DMS79 treated with DMSO at 0.1 percent for 48 hours (cell line): Measurements from ENCODE around the gene CRYZ.

Experiments
- DNase-seq: peaks from one replicate; lab custom pipeline; 2025; lab: John Stamatoyannopoulos, UW

Gene CRYZ

GRCh38 chr1:74731399-74732052 is 1.3 kb downstream of the CRYZ start:
- no peak for DNase-seq

GRCh38 chr1:74729741-74730478 is 2.9 kb downstream of the CRYZ start:
- no peak for DNase-seq

- no peak for DNase-seq
Measured at GRCh38 chr1:74728736-74729135, 4.1 kb downstream of the CRYZ start.

- DNase-seq, result no peak
Measured at GRCh38 chr1:74726063-74726462, 6.8 kb downstream of the CRYZ start.

- DNase-seq, result no peak
Measured at GRCh38 chr1:74717626-74718025, 15.2 kb downstream of the CRYZ start.

- DNase-seq, result no peak
Measured at GRCh38 chr1:74716822-74717221, 16.0 kb downstream of the CRYZ start.

- no peak for DNase-seq
Measured at GRCh38 chr1:74715806-74716205, 17.0 kb downstream of the CRYZ start.

GRCh38 chr1:74715236-74715502 is 17.7 kb downstream of the CRYZ start:
- no peak for DNase-seq

GRCh38 chr1:74714429-74715235 is 18.2 kb downstream of the CRYZ start:
- no peak for DNase-seq

GRCh38 chr1:74713849-74714248 is 19.0 kb downstream of the CRYZ start:
- no peak for DNase-seq

- no peak for DNase-seq
Measured at GRCh38 chr1:74712881-74713280, 20.0 kb downstream of the CRYZ start.

- DNase-seq, result no peak
Measured at GRCh38 chr1:74703386-74704182, 29.3 kb downstream of the CRYZ start.

GRCh38 chr1:74699331-74699730 is 33.5 kb downstream of the CRYZ start:
- no peak for DNase-seq

GRCh38 chr1:74697832-74698231 is 35.0 kb downstream of the CRYZ start:
- DNase-seq, result no peak

GRCh38 chr1:74693473-74693872 is 39.4 kb downstream of the CRYZ start:
- DNase-seq, result no peak

- peak; percentile 83 for DNase-seq
Measured at GRCh38 chr1:74690909-74691308, 41.9 kb downstream of the CRYZ start.

- peak; percentile 59 for DNase-seq
Measured at GRCh38 chr1:74690364-74690696, 42.5 kb downstream of the CRYZ start.

- peak; percentile 75 for DNase-seq
Measured at GRCh38 chr1:74689621-74690363, 43.1 kb downstream of the CRYZ start.

- no peak for DNase-seq
Measured at GRCh38 chr1:74686928-74687327, 45.9 kb downstream of the CRYZ start.

- no peak for DNase-seq
Measured at GRCh38 chr1:74684301-74684700, 48.5 kb downstream of the CRYZ start.

- no peak for DNase-seq
Measured at GRCh38 chr1:74683656-74684055, 49.2 kb downstream of the CRYZ start.

- no peak for DNase-seq
Measured at GRCh38 chr1:74681851-74682250, 51.0 kb downstream of the CRYZ start.
